GM15510 (cell line): ENCODE data around the gene IDH3G.

Experiments used
- POLR2A ChIP-seq: IDR thresholded peaks from 3 replicates; pipeline ENCODE4 v1.6.1; 2011; ENCODE audit warnings: borderline replicate concordance; ENCODE audit not compliant: insufficient read length; ENCODE audit errors: extremely low read depth

IDH3G gene

DNA sequence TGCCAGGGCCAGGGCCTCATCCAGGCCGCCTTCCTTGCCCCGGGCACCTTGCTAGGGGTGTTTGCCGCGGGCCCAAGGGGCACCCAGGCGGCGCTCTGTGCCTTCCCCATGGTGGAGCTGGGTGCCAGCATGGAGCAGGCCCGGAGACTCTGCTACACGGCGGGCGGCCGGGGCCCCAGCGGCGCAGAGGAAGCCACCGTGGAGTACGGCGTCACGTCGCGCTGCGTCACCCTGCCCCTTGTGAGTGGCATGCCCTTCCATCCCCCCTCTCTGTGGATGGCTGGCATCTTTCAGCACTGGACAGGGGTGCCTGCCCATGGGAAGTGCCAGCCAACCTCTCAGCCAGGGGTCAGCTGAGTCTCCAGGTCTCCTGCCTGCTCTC is 26.5 kb downstream of the IDH3G start:
- no peak for TF ChIP-seq POLR2A

DNA sequence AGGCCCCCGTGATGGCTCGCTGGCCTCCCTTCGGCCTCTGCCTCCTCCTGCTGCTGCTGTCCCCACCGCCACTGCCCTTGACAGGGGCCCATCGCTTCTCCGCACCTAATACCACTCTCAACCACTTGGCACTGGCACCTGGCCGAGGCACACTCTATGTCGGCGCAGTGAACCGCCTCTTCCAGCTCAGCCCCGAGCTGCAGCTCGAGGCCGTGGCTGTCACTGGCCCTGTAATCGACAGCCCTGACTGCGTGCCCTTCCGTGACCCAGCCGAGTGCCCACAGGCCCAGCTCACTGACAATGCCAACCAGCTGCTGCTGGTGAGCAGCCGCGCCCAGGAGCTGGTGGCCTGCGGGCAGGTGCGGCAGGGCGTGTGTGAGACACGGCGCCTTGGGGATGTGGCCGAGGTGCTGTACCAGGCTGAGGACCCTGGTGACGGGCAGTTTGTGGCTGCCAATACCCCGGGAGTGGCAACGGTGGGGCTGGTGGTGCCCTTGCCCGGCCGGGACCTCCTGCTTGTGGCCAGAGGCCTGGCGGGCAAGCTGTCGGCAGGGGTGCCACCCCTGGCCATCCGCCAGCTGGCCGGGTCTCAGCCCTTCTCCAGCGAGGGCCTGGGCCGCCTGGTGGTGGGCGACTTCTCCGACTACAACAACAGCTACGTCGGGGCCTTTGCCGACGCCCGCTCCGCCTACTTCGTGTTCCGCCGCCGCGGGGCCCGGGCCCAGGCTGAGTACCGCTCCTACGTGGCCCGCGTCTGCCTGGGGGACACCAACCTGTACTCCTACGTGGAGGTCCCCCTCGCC is 27.1 kb downstream of the IDH3G start:
- TF ChIP-seq POLR2A, result no peak

DNA sequence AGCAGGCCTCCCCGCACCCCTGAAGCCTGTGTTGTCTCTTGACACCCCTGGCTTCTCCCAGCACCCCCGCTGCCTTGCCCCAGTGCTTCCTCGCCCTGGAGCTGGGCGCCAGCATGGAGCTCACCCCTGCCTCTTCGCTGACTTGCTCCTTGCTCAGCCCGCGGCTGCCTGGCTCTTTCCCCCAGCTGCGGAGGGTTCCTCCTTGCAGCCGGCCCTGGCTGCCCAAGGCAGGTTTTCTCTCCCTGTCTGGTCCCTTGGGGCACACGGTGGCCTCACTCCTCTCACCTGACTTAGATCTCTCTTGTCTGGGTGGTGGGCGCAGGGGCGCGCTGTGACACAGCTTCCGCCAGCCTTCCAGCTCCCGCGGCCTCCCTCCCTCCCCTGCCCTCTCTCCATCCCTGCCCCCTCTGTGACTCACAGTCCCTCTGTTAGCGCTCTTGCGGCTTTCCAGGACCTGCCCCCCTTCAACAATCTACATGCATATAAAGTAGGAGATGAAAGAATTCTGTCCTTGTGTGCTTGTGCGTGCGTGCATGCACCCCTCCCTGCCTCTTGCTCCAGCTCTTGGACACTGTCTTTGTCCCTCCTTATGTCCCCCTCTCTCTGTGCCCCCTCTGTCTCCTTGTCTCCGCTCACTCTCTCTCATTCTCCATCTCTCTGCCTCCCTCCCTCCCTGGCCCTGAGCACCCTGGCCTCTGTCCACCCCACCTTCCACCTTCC is 27.9 kb downstream of the IDH3G start:
- TF ChIP-seq POLR2A, result no peak

DNA sequence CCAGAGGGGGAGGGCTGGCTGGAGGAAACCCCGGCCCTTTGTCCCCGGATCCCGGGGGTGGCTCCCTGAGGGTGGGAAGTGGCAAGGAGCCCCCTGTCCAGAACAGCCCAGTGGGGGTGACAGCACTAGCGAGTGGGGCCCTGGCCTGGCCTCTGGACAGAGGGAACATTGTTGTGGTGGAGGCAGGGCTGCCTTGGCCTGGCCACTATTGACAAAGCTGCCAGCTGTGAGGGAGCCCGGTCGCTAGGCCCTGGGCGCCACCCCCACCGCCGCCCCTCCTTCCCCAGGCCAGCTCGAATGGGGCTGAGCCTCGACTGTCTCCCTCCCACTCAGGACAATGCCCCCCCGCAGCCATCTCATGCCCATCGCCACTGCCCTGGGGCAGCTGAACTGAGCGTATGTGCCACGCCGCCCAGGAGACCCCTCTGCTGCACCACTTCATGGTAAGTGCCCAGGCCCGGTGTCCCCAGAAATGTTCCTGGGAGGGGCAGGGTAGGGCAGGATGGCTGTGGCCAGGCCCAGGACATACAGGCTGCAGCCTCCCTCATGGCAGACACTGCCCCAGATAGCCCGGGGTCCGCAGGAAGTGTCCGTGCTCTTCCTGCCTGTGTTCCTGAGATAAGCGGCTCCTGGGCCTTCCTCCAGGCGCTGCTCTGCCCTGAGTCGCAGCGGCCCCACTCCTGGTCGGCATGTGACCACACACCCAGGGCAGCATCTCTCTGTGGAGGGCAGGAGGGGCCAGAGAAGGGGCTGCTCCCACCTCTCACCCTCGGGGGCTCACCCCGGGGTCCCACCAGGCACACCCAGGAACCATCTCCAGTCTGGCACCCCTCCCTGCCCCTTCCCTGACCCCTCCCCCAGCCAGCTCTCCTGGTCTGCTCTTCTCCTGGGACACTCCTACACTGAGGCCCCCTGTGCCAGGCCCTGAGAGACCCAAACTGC is 28.8 kb downstream of the IDH3G start:
- TF ChIP-seq POLR2A, result no peak

DNA sequence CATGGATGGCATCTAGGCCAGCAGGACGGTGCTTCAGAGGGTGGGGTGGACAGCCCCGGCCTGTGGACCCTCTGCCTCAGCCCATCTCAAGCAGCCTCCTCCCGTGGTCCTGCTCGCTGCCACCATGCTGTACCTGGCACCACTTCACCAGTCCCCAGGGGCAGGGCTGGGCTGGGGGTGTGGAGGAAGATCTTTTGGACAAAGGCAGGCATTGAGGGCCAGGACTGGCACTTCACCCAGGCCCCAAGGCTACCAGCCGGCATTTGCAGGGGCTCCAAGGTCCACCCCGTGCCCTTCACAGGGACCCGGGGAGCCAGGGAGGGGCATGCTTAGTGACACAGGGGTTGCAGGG is 29.4 kb downstream of the IDH3G start:
- no peak for TF ChIP-seq POLR2A

DNA sequence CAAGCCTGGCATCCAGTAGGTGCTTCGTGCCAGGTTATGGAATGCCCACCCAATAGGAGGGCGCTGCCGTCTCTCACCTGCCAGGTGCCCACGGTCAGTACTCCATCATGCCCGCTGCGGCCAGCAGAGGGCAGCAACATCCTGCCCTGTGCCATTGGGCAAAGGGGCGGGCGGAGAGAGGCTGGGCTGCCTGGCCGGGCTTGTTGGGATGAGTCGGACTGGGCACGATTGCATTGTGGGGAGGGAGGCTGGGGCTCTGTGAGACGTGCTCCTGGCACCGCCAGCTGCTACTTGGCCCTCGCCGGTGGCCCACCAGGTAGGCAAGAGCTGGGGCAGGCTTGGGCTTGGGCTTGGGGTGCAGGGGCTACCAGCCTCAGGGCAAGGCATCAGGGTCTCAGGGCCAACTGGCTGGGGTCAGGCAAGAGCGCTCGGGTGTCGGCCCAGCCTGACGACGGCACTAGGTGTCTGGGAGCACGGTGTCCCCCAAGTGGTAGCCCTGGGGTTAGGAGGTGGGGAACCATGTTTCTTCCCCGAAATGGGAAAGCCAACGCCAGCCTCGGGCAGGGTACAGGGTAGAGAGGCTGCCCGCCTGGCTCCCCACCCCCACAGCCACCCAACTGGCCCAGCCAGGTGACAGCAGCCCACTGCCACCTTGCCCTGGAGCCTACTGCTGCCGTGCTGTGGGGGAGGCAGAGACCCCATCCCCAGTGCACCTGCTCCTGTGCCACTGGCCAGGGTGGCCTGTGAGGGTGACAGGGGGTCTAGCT is 30.0 kb downstream of the IDH3G start, which contains the start of gene PLXNB3:
TSS of gene PLXNB3 (plus strand) at position 261 of the 767 bp plus-strand sequence. CDS start 1,287 bp downstream, outside the sequence.
- no peak for TF ChIP-seq POLR2A

DNA sequence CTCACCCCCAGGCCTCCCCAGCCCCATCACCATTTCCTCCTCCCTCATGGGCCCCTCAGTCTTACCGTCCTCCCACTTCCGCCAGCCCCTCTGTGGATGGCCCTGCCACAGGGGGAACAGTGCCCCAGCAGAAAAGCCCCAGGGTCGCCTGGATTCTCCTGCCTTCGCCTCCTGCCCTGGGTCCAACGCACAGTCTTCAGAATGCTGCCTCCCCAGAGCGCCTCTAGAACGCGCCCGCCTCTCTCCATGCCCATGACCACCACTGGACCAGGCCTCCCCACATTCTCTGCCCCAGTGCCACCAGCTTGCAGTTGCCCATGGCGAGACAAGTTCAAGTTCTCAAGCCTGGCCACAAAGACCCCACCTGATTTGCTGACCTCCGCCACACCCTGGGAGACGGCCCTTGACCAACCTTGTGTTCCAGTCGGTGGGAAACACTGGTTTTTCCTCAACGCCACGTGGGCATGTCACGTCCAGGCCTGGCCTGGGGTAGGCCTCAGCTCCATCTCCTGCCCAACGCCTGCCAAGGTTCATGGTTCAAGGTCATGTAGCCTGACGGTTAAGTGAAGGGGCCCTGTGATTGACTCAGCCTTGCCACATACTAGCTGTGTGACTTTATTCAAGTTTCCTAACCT is 30.8 kb downstream of the IDH3G start:
- no peak for TF ChIP-seq POLR2A

DNA sequence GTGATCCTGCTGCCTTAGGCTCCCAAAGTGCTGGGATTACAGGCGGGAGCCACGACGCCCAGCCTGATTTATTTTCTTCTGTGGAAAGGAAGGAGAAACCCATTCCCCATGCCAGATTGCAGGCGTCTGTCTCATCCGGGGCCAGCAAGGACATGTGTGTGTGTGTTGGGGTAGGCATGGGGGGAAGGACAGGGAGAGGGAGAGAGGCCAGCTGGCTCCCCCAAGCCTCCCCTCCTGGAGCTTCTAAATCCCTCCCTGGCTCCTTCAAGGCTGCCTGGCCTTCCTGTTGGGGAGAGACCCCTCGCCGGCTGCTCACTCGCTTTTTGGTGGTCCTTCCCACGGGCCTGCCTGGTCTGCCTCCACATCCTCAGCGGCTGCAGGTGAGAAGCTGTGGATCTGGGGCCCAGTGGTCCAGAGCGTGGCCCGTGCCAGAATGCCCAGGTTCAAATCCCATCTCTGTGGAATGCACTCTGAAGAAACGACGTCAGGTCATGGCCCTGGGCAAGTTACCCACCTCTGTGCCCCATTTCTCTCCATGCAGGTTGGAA is 31.5 kb downstream of the IDH3G start:
- TF ChIP-seq POLR2A, result no peak

DNA sequence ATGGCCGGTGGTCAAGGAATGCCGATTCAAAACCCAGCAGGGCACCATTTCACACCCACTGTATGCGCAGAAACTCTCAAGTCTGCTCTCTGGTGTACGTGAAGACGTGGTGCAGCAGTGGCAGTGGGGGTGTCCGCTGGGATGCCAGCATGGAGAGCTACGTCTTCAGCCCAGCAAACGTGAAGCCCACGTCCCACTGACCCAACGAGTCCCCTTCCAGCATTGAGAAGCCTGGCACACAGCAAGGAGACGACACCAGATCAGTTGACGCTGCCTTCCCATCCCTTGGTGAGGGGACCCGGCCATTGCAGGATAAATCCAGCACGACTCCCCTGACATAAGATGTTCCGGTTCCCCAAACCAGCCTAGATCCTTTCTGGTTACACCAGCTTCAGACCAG is 32.3 kb downstream of the IDH3G start:
- no peak for TF ChIP-seq POLR2A

DNA sequence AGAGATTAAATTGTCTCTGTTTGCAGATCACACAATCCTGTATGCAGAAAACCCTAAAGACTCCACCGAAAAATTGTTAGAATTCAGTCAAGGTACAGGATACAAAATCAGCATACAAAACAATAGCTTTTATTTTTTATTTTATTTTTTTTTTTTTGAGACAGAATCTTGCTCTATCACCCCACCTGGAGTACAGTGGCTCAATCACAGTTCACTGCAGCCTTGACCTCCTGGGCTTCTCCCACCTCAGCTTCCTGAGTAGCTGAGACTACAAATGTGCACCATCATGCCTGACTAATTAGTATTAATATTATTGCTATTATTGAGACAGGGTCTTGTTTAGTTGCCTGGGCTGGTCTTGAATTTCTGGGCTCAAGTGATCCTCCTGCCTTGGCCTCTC is 39.0 kb downstream of the IDH3G start:
- TF ChIP-seq POLR2A, result no peak

DNA sequence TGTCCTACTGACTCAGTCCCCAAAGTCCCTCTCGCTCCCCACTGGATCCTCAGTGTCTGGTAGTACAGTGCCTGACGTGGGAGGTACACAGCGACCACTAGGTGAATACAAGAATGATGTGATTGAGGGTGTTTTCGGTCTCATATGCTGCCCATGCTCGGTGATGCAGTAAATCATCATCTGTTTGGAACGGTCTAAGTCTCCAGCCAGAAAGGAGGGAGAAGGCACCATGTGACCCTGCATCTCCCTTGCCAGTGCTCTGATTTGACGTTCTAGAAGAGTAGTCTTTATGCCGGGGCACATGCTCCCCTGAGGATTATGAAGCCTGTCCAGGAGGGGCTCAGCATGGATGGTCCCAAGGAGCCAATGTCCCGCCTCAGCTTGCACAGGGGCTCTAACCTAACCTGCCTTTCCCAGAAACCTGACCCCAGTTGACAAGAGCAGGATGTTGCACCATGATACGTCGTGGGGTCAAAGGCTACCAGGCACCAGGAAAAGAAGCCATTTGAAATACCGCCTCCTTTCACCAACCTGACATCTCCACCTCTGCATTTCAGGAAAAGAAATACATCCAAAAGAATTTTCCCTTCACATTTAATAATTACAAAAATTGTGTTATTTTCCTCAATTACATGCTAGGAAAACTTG is 43.9 kb downstream of the IDH3G start:
- TF ChIP-seq POLR2A, result no peak

DNA sequence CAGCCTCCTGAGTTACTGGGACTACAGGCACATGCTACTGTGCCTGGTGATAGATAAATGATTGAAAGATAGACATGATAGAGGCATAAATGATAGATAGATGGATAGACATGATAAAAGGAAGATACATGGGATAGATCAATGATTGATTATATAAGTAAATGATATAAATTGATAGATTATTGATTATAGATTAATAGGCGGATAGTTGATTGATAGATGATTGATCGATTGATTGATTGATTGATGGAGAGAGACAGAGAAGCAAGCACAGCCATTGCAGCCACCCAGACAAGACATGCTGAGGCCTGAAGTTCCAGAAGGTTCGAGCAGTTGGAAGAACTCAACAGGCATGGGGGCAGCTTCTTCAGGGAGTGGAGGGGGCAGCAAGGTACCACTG is 47.8 kb downstream of the IDH3G start:
- no peak for TF ChIP-seq POLR2A

DNA sequence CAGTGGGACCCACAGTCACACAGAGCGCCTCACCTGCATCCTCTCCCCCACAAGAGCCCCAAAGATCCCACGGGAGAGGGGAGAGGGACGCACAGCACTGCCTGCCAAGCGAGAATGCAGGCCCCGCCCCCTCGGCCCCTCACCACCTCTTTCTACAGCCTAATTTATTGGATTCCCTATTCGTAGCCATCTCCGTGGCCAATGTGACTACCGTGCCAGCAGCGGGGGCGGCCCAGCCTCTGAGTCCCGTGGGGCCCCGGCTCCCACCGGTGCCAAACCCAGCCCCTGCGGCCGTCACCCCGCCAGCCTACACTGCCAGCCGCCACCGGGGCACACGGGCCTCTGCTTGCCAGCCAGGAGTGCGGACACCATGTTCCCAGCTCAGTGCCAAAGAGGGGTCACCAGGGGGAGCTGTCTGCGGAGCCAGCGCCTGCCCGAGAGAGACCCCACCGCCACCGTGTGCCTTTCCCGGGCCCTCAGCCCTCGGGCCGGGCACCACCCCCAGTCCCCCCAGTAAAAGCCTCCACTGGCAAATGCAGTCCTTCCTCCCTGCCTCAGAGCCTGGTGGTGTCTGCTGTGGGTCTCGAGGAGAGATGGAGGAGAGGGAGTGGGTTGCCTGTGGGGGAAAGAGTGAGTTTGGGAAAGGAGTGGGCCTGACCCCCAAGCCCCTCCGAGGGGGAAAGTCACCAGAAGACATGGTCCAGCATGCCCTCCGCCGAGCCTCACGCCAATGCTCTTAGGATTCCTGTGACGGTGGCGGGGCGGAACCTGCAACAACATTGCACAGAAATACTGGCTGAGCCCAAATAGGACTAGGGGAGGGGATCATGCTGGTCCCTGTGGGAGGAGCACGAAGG is 49.7 kb downstream of the IDH3G start:
- no peak for TF ChIP-seq POLR2A

DNA sequence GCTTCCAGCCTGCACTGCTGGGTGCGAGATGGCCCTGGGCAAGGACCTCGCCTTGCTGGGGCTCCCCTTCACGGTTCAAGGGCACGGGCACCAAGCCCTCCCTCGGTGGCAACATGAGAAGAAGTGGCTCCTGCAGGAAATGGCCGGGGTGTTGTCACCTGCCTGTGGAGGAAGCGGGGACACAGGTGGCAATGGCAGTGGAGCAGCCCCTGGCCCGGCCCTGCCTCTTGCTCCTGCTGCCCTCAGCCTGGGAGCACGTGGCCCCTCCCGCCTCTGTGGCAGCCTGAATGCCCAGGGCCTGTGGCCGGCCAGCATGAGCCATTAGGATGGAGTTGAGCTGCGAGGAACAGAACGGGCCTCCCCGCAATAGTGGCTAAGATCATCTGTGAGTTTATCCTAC is 52.7 kb downstream of the IDH3G start:
- TF ChIP-seq POLR2A, result no peak
